ENCODE measurements around the gene CD24. TPM values are rescaled to one million over a fixed set of nuclear protein-coding genes. Genes with fewer than 3 reads are reported as not detected.

The CD24 gene
- total RNA-seq, 1 experiment from 2014 or later, result 937 TPM

GRCh38 chr6:106927531-106928398, 46.8 kb downstream of the CD24 start (continued):
- TF ChIP-seq TEAD1 (CRISPR knock-in tag; IDR thresholded peaks at IDR 0.05) (peak; percentile 84), AFF4 (CRISPR knock-in tag; IDR thresholded peaks at IDR 0.05; ENCODE audit: borderline replicate concordance) (0 out of 2 replicates have a peak, but pooled peaks have one; percentile 33), SOX15 (CRISPR knock-in tag; IDR thresholded peaks at IDR 0.05) (no peak), CREB1 (CRISPR knock-in tag; IDR thresholded peaks at IDR 0.05) (no peak; the same call in 1 of the 2 replicates), NFYB (CRISPR knock-in tag; conservative IDR thresholded peaks at IDR 0.05; ENCODE audit: low read depth) (no peak), ZNF138 (CRISPR knock-in tag; conservative IDR thresholded peaks at IDR 0.05) (no peak), E2F5 (CRISPR knock-in tag; IDR thresholded peaks at IDR 0.05) (no peak), GRHL2 (CRISPR knock-in tag; IDR thresholded peaks at IDR 0.05; ENCODE audit: insufficient replicate concordance, severe bottlenecking) (no peak), ZNF121 (CRISPR knock-in tag; IDR thresholded peaks at IDR 0.05) (no peak), ZNF232 (CRISPR knock-in tag; IDR thresholded peaks at IDR 0.05) (peak; percentile 84; the same call in 1 of the 2 replicates), ATF1 (CRISPR knock-in tag; IDR thresholded peaks at IDR 0.05) (no peak), CTCF (IDR thresholded peaks at IDR 0.05) (no peak), JAZF1 (CRISPR knock-in tag; IDR thresholded peaks at IDR 0.05) (no peak), ESRRA (CRISPR knock-in tag; IDR thresholded peaks at IDR 0.05; ENCODE audit: borderline replicate concordance) (no peak), SMAD3 (CRISPR knock-in tag; IDR thresholded peaks at IDR 0.05; ENCODE audit: borderline replicate concordance) (peak; percentile 37; the same call in 1 of the 2 replicates), FOXP1 (CRISPR knock-in tag; IDR thresholded peaks at IDR 0.05; ENCODE audit: borderline replicate concordance) (no peak), PREB (CRISPR knock-in tag; IDR thresholded peaks at IDR 0.05; ENCODE audit: borderline replicate concordance) (no peak), FOXK1 (CRISPR knock-in tag; IDR thresholded peaks at IDR 0.05) (peak; percentile 45; the same call in 1 of the 2 replicates), ZNF219 (CRISPR knock-in tag; IDR thresholded peaks at IDR 0.05; ENCODE audit: borderline replicate concordance) (no peak), ZNF281 (CRISPR knock-in tag; IDR thresholded peaks at IDR 0.05) (no peak), TEAD4 (CRISPR knock-in tag; IDR thresholded peaks at IDR 0.05) (0 out of 2 replicates have a peak, but pooled peaks have one; percentile 50), ERG (CRISPR knock-in tag; IDR thresholded peaks at IDR 0.05) (no peak), FOXJ3 (CRISPR knock-in tag; IDR thresholded peaks at IDR 0.05; ENCODE audit: borderline replicate concordance) (no peak), RORB (CRISPR knock-in tag; IDR thresholded peaks at IDR 0.05) (no peak), ZNF423 (CRISPR knock-in tag; IDR thresholded peaks at IDR 0.05) (no peak), ETV6 (CRISPR knock-in tag; IDR thresholded peaks at IDR 0.05) (peak; percentile 71; the same call in 1 of the 2 replicates), USF2 (CRISPR knock-in tag; IDR thresholded peaks at IDR 0.05) (no peak)
